Naive thymus-derived CD8-positive, alpha-beta T cell (primary cell): ENCODE data around the gene MUSTN1. TPM values are rescaled to one million over a fixed set of nuclear protein-coding genes. Genes with fewer than 3 reads are reported as not detected.

Experiments used
- ATAC-seq, 2 donors: fragments of 150-1000 bp; cut with Tn5 transposase in 1 of 2; sonication (Bioruptor Pico), chemical (Tn5 transposase) in 1 of 2; 1 replicate in 1 of 2; 2 replicates in 1 of 2; pipeline ENCODE4 v1.10.0; 2021; ENCODE audit warnings: mild to moderate bottlenecking in 2 of 2, moderate library complexity in 2 of 2
- POLR2A ChIA-PET: fragments of 350-600 bp; sonication (Branson Sonifier 250); formaldehyde crosslinking; loops from one replicate; lab custom pipeline; 2021; ENCODE audit warnings: antibody characterized with exemption; lab: Charles Lee
- DNase-seq, 10 donors: peaks; one replicate each; pipeline versions ENCODE4 v3.0.0 to v3.0.0-alpha.2; 2020 to 2022
- H3K27ac Mint-ChIP-seq, 10 donors: one replicate each; pipeline ENCODE4 v1.8.0; 2020 to 2022; ENCODE audit warnings: mild to moderate bottlenecking in 10 of 10, mixed read lengths in 10 of 10, moderate library complexity in 4 of 10, inconsistent platforms in 1 of 10
- H3K27me3 Mint-ChIP-seq, 5 donors: one replicate each; pipeline ENCODE4 v1.8.0; 2021 to 2022; ENCODE audit warnings: mixed read lengths in 5 of 5
- H3K36me3 Mint-ChIP-seq, 3 donors: one replicate each; pipeline ENCODE4 v1.8.0; 2020 to 2022; ENCODE audit warnings: mixed read lengths in 3 of 3, mild to moderate bottlenecking in 2 of 3, inconsistent platforms in 1 of 3
- H3K4me1 Mint-ChIP-seq, 4 donors: one replicate each; pipeline ENCODE4 v1.8.0; 2021 to 2022; ENCODE audit warnings: mixed read lengths in 4 of 4
- H3K4me3 Mint-ChIP-seq, 10 donors: one replicate each; pipeline ENCODE4 v1.8.0; 2020 to 2022; ENCODE audit warnings: mild to moderate bottlenecking in 10 of 10, mixed read lengths in 10 of 10, moderate library complexity in 6 of 10, inconsistent platforms in 1 of 10
- H3K9me3 Mint-ChIP-seq, 9 donors: one replicate each; pipeline ENCODE4 v1.8.0; 2020 to 2022; ENCODE audit warnings: mixed read lengths in 9 of 9, mild to moderate bottlenecking in 3 of 9, inconsistent platforms in 1 of 9, moderate library complexity in 1 of 9
- polyA plus RNA-seq, 3 donors: library from polyadenylated mRNA; unstranded; fragments of 300-500 nt; fragmentation: Illumina TruSeq; gene quantifications; one replicate each; pipeline ENCODE4 v1.2.3, GENCODE V29; 2021
- total RNA-seq, 8 experiments: library from RNA in 2 of 8; stranded (reverse) in 2 of 8; gene quantifications; one replicate each; pipeline ENCODE4 v1.2.3 and lab custom pipeline; 2021 to 2026

The MUSTN1 gene
- total RNA-seq (1 to 10 TPM in 1 of 2 experiments, not detected in 1; 3.4 TPM), polyA plus RNA-seq (under 1 TPM in 1 of 3 donors, not detected in 2; 0.68 TPM), total RNA-seq (lab: John Stamatoyannopoulos, UW) (0 to 0.30 (median 0.14) reads per million in 6 experiments)

- no peaks in the 10 kb centered on the region for H3K27me3 Mint-ChIP-seq
- no peak for ATAC-seq
- no peak for DNase-seq
- no peak within 1 kb of the TSS for H3K4me3 Mint-ChIP-seq
- peaks cover 8 to 29% (median 27%) of the 10 kb centered on the region in 4 donors for H3K4me1 Mint-ChIP-seq
- H3K9me3 Mint-ChIP-seq: no peaks in the 10 kb centered on the region
- POLR2A ChIA-PET: no interaction called here
- H3K36me3 Mint-ChIP-seq: peaks cover 0 to 10% (median 0%) of the 10 kb centered on the region in 3 donors
- no peak within 1 kb of the TSS for H3K27ac Mint-ChIP-seq
Observed at GRCh38 chr3:52834871-52835501, at the start of gene MUSTN1. Gene MUSTN1 (minus strand): TSS chr3:52835019. CDS start chr3:52834948, 71 bp downstream.

GRCh38 chr3:52882377-52882776, 47.6 kb upstream of the MUSTN1 start:
- DNase-seq (no peak), ATAC-seq (no peak)
- peak overlapping the region in 1 of 10 donors; percentile 21 for H3K27ac Mint-ChIP-seq
- no peak overlapping the region for H3K4me3 Mint-ChIP-seq
- H3K4me1 Mint-ChIP-seq: peaks cover 0 to 15% (median 9%) of the 10 kb centered on the region in 4 donors
- POLR2A ChIA-PET: no interaction called here
- no peaks in the 10 kb centered on the region for H3K27me3 Mint-ChIP-seq
- no peaks in the 10 kb centered on the region for H3K9me3 Mint-ChIP-seq
- peaks cover 0 to 33% (median 28%) of the 10 kb centered on the region in 3 donors for H3K36me3 Mint-ChIP-seq

- H3K27ac Mint-ChIP-seq: no peak overlapping the region
- H3K36me3 Mint-ChIP-seq: peaks cover 0 to 31% (median 28%) of the 10 kb centered on the region in 3 donors
- H3K9me3 Mint-ChIP-seq: no peaks in the 10 kb centered on the region
- H3K4me1 Mint-ChIP-seq: peaks cover 2 to 17% (median 13%) of the 10 kb centered on the region in 4 donors
- H3K27me3 Mint-ChIP-seq: no peaks in the 10 kb centered on the region
- ATAC-seq (no peak), DNase-seq (no peak)
- POLR2A ChIA-PET: no interaction called here
- no peak overlapping the region for H3K4me3 Mint-ChIP-seq
Observed at GRCh38 chr3:52881871-52882270, 47.1 kb upstream of the MUSTN1 start.

- DNase-seq: no peak
- ATAC-seq: no peak
- no peaks in the 10 kb centered on the region for H3K9me3 Mint-ChIP-seq
- H3K36me3 Mint-ChIP-seq: peaks cover 0 to 23% (median 19%) of the 10 kb centered on the region in 3 donors
- POLR2A ChIA-PET: no interaction called here
- no peaks in the 10 kb centered on the region for H3K27me3 Mint-ChIP-seq
- no peak overlapping the region for H3K4me3 Mint-ChIP-seq
- H3K27ac Mint-ChIP-seq: peak overlapping the region in 1 of 10 donors; percentile 74
- peaks cover 9 to 29% (median 16%) of the 10 kb centered on the region in 4 donors for H3K4me1 Mint-ChIP-seq
Observed at GRCh38 chr3:52880474-52880873, 45.7 kb upstream of the MUSTN1 start.

- Mint-ChIP-seq H3K27me3 (no peaks in the 10 kb centered on the region), H3K4me1 (peaks cover 12 to 34% (median 20%) of the 10 kb centered on the region in 4 donors), H3K27ac (peak overlapping the region in 1 of 10 donors; percentile 74), H3K4me3 (no peak overlapping the region), H3K9me3 (no peaks in the 10 kb centered on the region), H3K36me3 (peaks cover 0 to 18% (median 15%) of the 10 kb centered on the region in 3 donors)
- ATAC-seq (no peak), DNase-seq (no peak)
- POLR2A ChIA-PET: no interaction called here
Observed at GRCh38 chr3:52880047-52880446, 45.2 kb upstream of the MUSTN1 start.

GRCh38 chr3:52879581-52879980, 44.8 kb upstream of the MUSTN1 start:
- H3K27ac Mint-ChIP-seq: peak overlapping the region in 2 of 10 donors; percentile 13 to 74
- H3K4me1 Mint-ChIP-seq: peaks cover 16 to 38% (median 24%) of the 10 kb centered on the region in 4 donors
- no peak for DNase-seq
- H3K9me3 Mint-ChIP-seq: no peaks in the 10 kb centered on the region
- no peak for ATAC-seq
- H3K27me3 Mint-ChIP-seq: no peaks in the 10 kb centered on the region
- H3K36me3 Mint-ChIP-seq: peaks cover 0 to 18% (median 10%) of the 10 kb centered on the region in 3 donors
- no peak overlapping the region for H3K4me3 Mint-ChIP-seq
- POLR2A ChIA-PET: no interaction called here

- ATAC-seq (no peak), DNase-seq (no peak)
- POLR2A ChIA-PET: no interaction called here
- Mint-ChIP-seq H3K27ac (no peak overlapping the region), H3K9me3 (no peaks in the 10 kb centered on the region), H3K4me3 (no peak overlapping the region), H3K36me3 (peaks cover 0 to 18% (median 10%) of the 10 kb centered on the region in 3 donors), H3K27me3 (no peaks in the 10 kb centered on the region), H3K4me1 (peaks cover 16 to 39% (median 28%) of the 10 kb centered on the region in 4 donors)
Observed at GRCh38 chr3:52879090-52879489, 44.3 kb upstream of the MUSTN1 start.

- Mint-ChIP-seq H3K4me3 (no peak overlapping the region), H3K4me1 (peaks cover 18 to 45% (median 32%) of the 10 kb centered on the region in 4 donors), H3K9me3 (no peaks in the 10 kb centered on the region), H3K27me3 (no peaks in the 10 kb centered on the region), H3K36me3 (peaks cover 0 to 14% (median 11%) of the 10 kb centered on the region in 3 donors), H3K27ac (no peak overlapping the region)
- POLR2A ChIA-PET: no interaction called here
- ATAC-seq (no peak), DNase-seq (no peak)
Observed at GRCh38 chr3:52877085-52877484, 42.3 kb upstream of the MUSTN1 start.

GRCh38 chr3:52874864-52875587, 40.2 kb upstream of the MUSTN1 start:
- Mint-ChIP-seq H3K27ac (peak overlapping the region in 2 of 10 donors; percentile 63 to 67), H3K4me1 (peaks cover 20 to 42% (median 36%) of the 10 kb centered on the region in 4 donors), H3K9me3 (no peaks in the 10 kb centered on the region), H3K27me3 (no peaks in the 10 kb centered on the region), H3K4me3 (peak overlapping the region in 4 of 10 donors; percentile 8 to 37 (median 13)), H3K36me3 (peaks cover 0 to 13% (median 12%) of the 10 kb centered on the region in 3 donors)
- DNase-seq: peak in 1 of 10 donors; percentile 12
- POLR2A ChIA-PET: no interaction called here
- ATAC-seq: peak; percentile 58 to 66

GRCh38 chr3:52874160-52874701, 39.4 kb upstream of the MUSTN1 start:
- DNase-seq: no peak
- H3K27ac Mint-ChIP-seq: peak overlapping the region in 2 of 10 donors; percentile 6 to 63
- peaks cover 15 to 38% (median 34%) of the 10 kb centered on the region in 4 donors for H3K4me1 Mint-ChIP-seq
- no peaks in the 10 kb centered on the region for H3K9me3 Mint-ChIP-seq
- H3K4me3 Mint-ChIP-seq: no peak overlapping the region
- H3K36me3 Mint-ChIP-seq: peaks cover 0 to 7% (median 6%) of the 10 kb centered on the region in 3 donors
- ATAC-seq: no peak
- POLR2A ChIA-PET: no interaction called here
- no peaks in the 10 kb centered on the region for H3K27me3 Mint-ChIP-seq

GRCh38 chr3:52873433-52874159, 38.8 kb upstream of the MUSTN1 start:
- Mint-ChIP-seq H3K27me3 (no peaks in the 10 kb centered on the region), H3K27ac (peak overlapping the region in 1 of 10 donors; percentile 48), H3K4me3 (no peak overlapping the region), H3K9me3 (no peaks in the 10 kb centered on the region), H3K36me3 (peaks cover 0 to 2% (median 2%) of the 10 kb centered on the region in 3 donors), H3K4me1 (peaks cover 15 to 38% (median 34%) of the 10 kb centered on the region in 4 donors)
- no peak for ATAC-seq
- DNase-seq: no peak
- POLR2A ChIA-PET: no interaction called here

- Mint-ChIP-seq H3K4me3 (no peak overlapping the region), H3K9me3 (no peaks in the 10 kb centered on the region), H3K4me1 (peaks cover 15 to 38% (median 32%) of the 10 kb centered on the region in 4 donors), H3K27me3 (no peaks in the 10 kb centered on the region), H3K27ac (peak overlapping the region in 1 of 10 donors; percentile 43), H3K36me3 (peaks cover 0 to 2% (median 2%) of the 10 kb centered on the region in 3 donors)
- POLR2A ChIA-PET: interaction anchor here (0.6 kb wide), 1 partner anchor 130 kb away, joined by 7 read pairs; no protein-coding TSS in a partner anchor
- no peak for ATAC-seq
- DNase-seq: no peak
Observed at GRCh38 chr3:52872245-52872644, 37.4 kb upstream of the MUSTN1 start.
